HTR-8/SVneo (cell line): Measurements from ENCODE around the gene PAGE2.
"Not testable (repeated sequence)": the region's sequence is repeated elsewhere in the genome, so short reads cannot be mapped to it uniquely, and the experiment has no call there.

ENCODE experiments used
- DNase-seq: peaks from one replicate; pipeline ENCODE4 v3.0.0; 2011; ENCODE audit warnings: low spot score, mixed read lengths; ENCODE audit not compliant: insufficient read length
- FAIRE-seq: peaks from 2 replicates; lab custom pipeline; 2011; peaks lifted over from hg19 to GRCh38; lab: Jason Lieb, UNC

Gene PAGE2

GRCh38 chrX:55088795-55089489 lies at the start of gene PAGE2:
Gene PAGE2, plus strand, starts transcription at chrX:55089018. Its CDS starts 1,003 bp downstream, at chrX:55090021.
- no peak for DNase-seq
- no peak for FAIRE-seq

GRCh38 chrX:55039471-55039870 lies 49.3 kb upstream of the PAGE2 start:
- FAIRE-seq = no peak
- DNase-seq = no peak

- DNase-seq (no peak), FAIRE-seq (no peak)
Observed at GRCh38 chrX:55041514-55041913, 47.3 kb upstream of the PAGE2 start.

- FAIRE-seq, DNase-seq: not testable (repeated sequence)
Observed at GRCh38 chrX:55050599-55050998, 38.2 kb upstream of the PAGE2 start.

GRCh38 chrX:55056820-55057674 lies 31.8 kb upstream of the PAGE2 start:
- DNase-seq = no peak
- no peak for FAIRE-seq

- DNase-seq = peak; percentile 2
- no peak for FAIRE-seq
Observed at GRCh38 chrX:55057675-55058249, 31.1 kb upstream of the PAGE2 start.

- not testable (repeated sequence) for FAIRE-seq, DNase-seq
Observed at GRCh38 chrX:55067180-55067579, 21.6 kb upstream of the PAGE2 start.

- no peak for FAIRE-seq
Observed at GRCh38 chrX:55072286-55072685, 16.5 kb upstream of the PAGE2 start.

GRCh38 chrX:55074851-55075467 lies 13.9 kb upstream of the PAGE2 start, which contains the start of gene PAGE2B:
Gene PAGE2B, plus strand, starts transcription at chrX:55075030. Its CDS starts 1,012 bp downstream, at chrX:55076042.
- FAIRE-seq = no peak
- no peak for DNase-seq

More at GRCh38 chrX:55072286-55072685, 16.5 kb upstream of the PAGE2 start:
- no peak for DNase-seq

- FAIRE-seq = no peak
- DNase-seq = no peak
Observed at GRCh38 chrX:55098691-55099090, 9.9 kb downstream of the PAGE2 start.

- FAIRE-seq (no peak), DNase-seq (no peak)
Observed at GRCh38 chrX:55099162-55099561, 10.3 kb downstream of the PAGE2 start.

- FAIRE-seq = no peak
- DNase-seq = no peak
Observed at GRCh38 chrX:55102754-55103153, 13.9 kb downstream of the PAGE2 start.

GRCh38 chrX:55107262-55107661 lies 18.4 kb downstream of the PAGE2 start:
- DNase-seq = no peak
- FAIRE-seq = no peak

- DNase-seq (no peak), FAIRE-seq (no peak)
Observed at GRCh38 chrX:55107911-55108310, 19.1 kb downstream of the PAGE2 start.

- FAIRE-seq = no peak
- DNase-seq = no peak
Observed at GRCh38 chrX:55109306-55109705, 20.5 kb downstream of the PAGE2 start.

GRCh38 chrX:55111578-55112254 lies 22.9 kb downstream of the PAGE2 start:
- no peak for FAIRE-seq
- DNase-seq = no peak

GRCh38 chrX:55116589-55116988 lies 27.8 kb downstream of the PAGE2 start:
- DNase-seq, FAIRE-seq: not testable (repeated sequence)

GRCh38 chrX:55118574-55118973 lies 29.8 kb downstream of the PAGE2 start:
- DNase-seq = no peak
- FAIRE-seq = no peak

GRCh38 chrX:55119271-55119670 lies 30.5 kb downstream of the PAGE2 start:
- FAIRE-seq (no peak), DNase-seq (no peak)

GRCh38 chrX:55119712-55120111 lies 30.9 kb downstream of the PAGE2 start:
- FAIRE-seq (no peak), DNase-seq (no peak)
